Neural crest cell (in vitro differentiated cells): ENCODE data around the gene SGSM2. TPM values are rescaled to one million over a fixed set of nuclear protein-coding genes. Genes with fewer than 3 reads are reported as not detected.

ENCODE experiments used
- DNase-seq: peaks from one replicate; pipeline ENCODE4 v3.0.0; 2021; ENCODE audit warnings: low read depth, mixed read lengths, low spot score
- H3K27ac Mint-ChIP-seq: one replicate; pipeline ENCODE4 v1.8.0; 2021; ENCODE audit warnings: mild to moderate bottlenecking, mixed read lengths; ENCODE audit not compliant: unreplicated experiment
- H3K27me3 Mint-ChIP-seq: 2 replicates; pipeline ENCODE4 v1.8.0; 2021; ENCODE audit warnings: low read depth, mild to moderate bottlenecking, mixed read lengths
- H3K36me3 Mint-ChIP-seq: 2 replicates; pipeline ENCODE4 v1.8.0; 2021; ENCODE audit warnings: low read depth, mild to moderate bottlenecking, mixed read lengths
- H3K4me1 Mint-ChIP-seq: 2 replicates; pipeline ENCODE4 v1.8.0; 2021; ENCODE audit warnings: mixed read lengths
- H3K4me3 Mint-ChIP-seq: one replicate; pipeline ENCODE4 v1.8.0; 2021; ENCODE audit warnings: mild to moderate bottlenecking, mixed read lengths
- H3K9me3 Mint-ChIP-seq: 2 replicates; pipeline ENCODE4 v1.8.0; 2021; ENCODE audit warnings: mixed read lengths
- CTCF ChIP-seq: fragments of 200-600 bp; sonication (generic); conservative IDR thresholded peaks from 2 replicates; pipeline ENCODE4 v1.5.0; 2021; ENCODE audit warnings: antibody characterized with exemption, mild to moderate bottlenecking
- total RNA-seq: library from RNA; stranded (reverse); gene quantifications from 2 replicates; pipeline ENCODE4 v1.2.1, GENCODE V29; 2021

SGSM2 gene
- total RNA-seq, 1 donor from 2014 or later = 102 TPM

- no peak for TF ChIP-seq CTCF
- Mint-ChIP-seq H3K4me3 (no peak overlapping the region), H3K4me1 (peaks cover 2% of the 10 kb centered on the region), H3K9me3 (no peaks in the 10 kb centered on the region), H3K36me3 (no peaks in the 10 kb centered on the region), H3K27me3 (no peaks in the 10 kb centered on the region), H3K27ac (no peak overlapping the region)
- no peak for DNase-seq
These were observed 24.7 kb downstream of the SGSM2 start for GRCh38 chr17:2362016-2362415.

GRCh38 chr17:2362416-2362815 is 25.1 kb downstream of the SGSM2 start:
- Mint-ChIP-seq H3K27ac (no peak overlapping the region), H3K27me3 (no peaks in the 10 kb centered on the region), H3K4me1 (peaks cover 4% of the 10 kb centered on the region), H3K36me3 (no peaks in the 10 kb centered on the region), H3K9me3 (no peaks in the 10 kb centered on the region), H3K4me3 (no peak overlapping the region)
- no peak for TF ChIP-seq CTCF
- DNase-seq = no peak

- Mint-ChIP-seq H3K27ac (no peak overlapping the region), H3K27me3 (no peaks in the 10 kb centered on the region), H3K4me1 (peaks cover 4% of the 10 kb centered on the region), H3K36me3 (no peaks in the 10 kb centered on the region), H3K4me3 (no peak overlapping the region), H3K9me3 (no peaks in the 10 kb centered on the region)
- TF ChIP-seq CTCF = no peak
- DNase-seq = no peak
These were observed 25.6 kb downstream of the SGSM2 start for GRCh38 chr17:2362881-2363280.

GRCh38 chr17:2363318-2363717 is 26.0 kb downstream of the SGSM2 start:
- Mint-ChIP-seq H3K4me1 (peaks cover 4% of the 10 kb centered on the region), H3K9me3 (no peaks in the 10 kb centered on the region), H3K4me3 (no peak overlapping the region), H3K27ac (no peak overlapping the region), H3K27me3 (no peaks in the 10 kb centered on the region), H3K36me3 (no peaks in the 10 kb centered on the region)
- no peak for DNase-seq
- no peak for TF ChIP-seq CTCF

GRCh38 chr17:2363851-2364762 is 26.8 kb downstream of the SGSM2 start:
- no peaks in the 10 kb centered on the region for H3K9me3 Mint-ChIP-seq
- no peaks in the 10 kb centered on the region for H3K36me3 Mint-ChIP-seq
- H3K27ac Mint-ChIP-seq = no peak overlapping the region

More at GRCh38 chr17:2363851-2364762, 26.8 kb downstream of the SGSM2 start:
- no peak for DNase-seq
- Mint-ChIP-seq H3K4me1 (peaks cover 4% of the 10 kb centered on the region), H3K27me3 (no peaks in the 10 kb centered on the region), H3K4me3 (no peak overlapping the region)
- no peak for TF ChIP-seq CTCF
